H9 (cell line): ENCODE measurements around the gene FARSA. TPM values are rescaled to one million over a fixed set of nuclear protein-coding genes. Genes with fewer than 3 reads are reported as not detected.
A peak's percentile ranks its signal among the peaks of the same experiment; 100 is the strongest.

Experiments
- DNase-seq: peaks from one replicate; pipeline ENCODE4 v3.0.0-alpha.2; 2017
- H2AFZ ChIP-seq: one replicate; pipeline ENCODE4 v1.6.1; 2013; ENCODE audit warnings: mild to moderate bottlenecking, low read length, control low read depth, moderate library complexity
- H2AK5ac ChIP-seq: 2 replicates; pipeline ENCODE4 v1.6.1; 2013; ENCODE audit warnings: low read length, control low read depth, mixed read lengths; ENCODE audit not compliant: insufficient read length
- H2BK120ac ChIP-seq: one replicate; pipeline ENCODE4 v1.6.1; 2013; ENCODE audit warnings: low read depth, mild to moderate bottlenecking, low read length, control low read depth, inconsistent platforms; ENCODE audit not compliant: poor library complexity, severe bottlenecking
- H2BK12ac ChIP-seq: 2 replicates; pipeline ENCODE4 v1.6.1; 2013; ENCODE audit warnings: low read length, control low read depth, mixed read lengths, low read depth; ENCODE audit not compliant: insufficient read length
- H2BK15ac ChIP-seq: 2 replicates; pipeline ENCODE4 v1.6.1; 2013; ENCODE audit warnings: low read depth, low read length, control low read depth
- H2BK20ac ChIP-seq: one replicate; pipeline ENCODE4 v1.6.1; 2013; ENCODE audit warnings: low read depth, mild to moderate bottlenecking, low read length, control low read depth, inconsistent platforms; ENCODE audit not compliant: poor library complexity, severe bottlenecking
- H2BK5ac ChIP-seq: 2 replicates; pipeline ENCODE4 v1.6.1; 2013; ENCODE audit warnings: low read length, control low read depth, mixed read lengths; ENCODE audit not compliant: insufficient read length
- H3K14ac ChIP-seq: 2 replicates; pipeline ENCODE4 v1.6.1; 2013; ENCODE audit warnings: low read length, control low read depth; ENCODE audit not compliant: insufficient read depth
- H3K18ac ChIP-seq: 2 replicates; pipeline ENCODE4 v1.6.1; 2013; ENCODE audit warnings: low read depth, mild to moderate bottlenecking, mixed read lengths, low read length, control low read depth; ENCODE audit not compliant: insufficient read length
- H3K23ac ChIP-seq: 2 replicates; pipeline ENCODE4 v1.6.1; 2013; ENCODE audit warnings: low read length, control low read depth, mixed read lengths, low read depth; ENCODE audit not compliant: insufficient read length
- H3K23me2 ChIP-seq: 2 replicates; pipeline ENCODE4 v1.6.1; 2013; ENCODE audit warnings: low read depth, mild to moderate bottlenecking, mixed read lengths, low read length, control low read depth; ENCODE audit not compliant: insufficient read length, poor library complexity, severe bottlenecking
- H3K27ac ChIP-seq: 2 replicates; pipeline ENCODE4 v1.5.1; 2013; ENCODE audit warnings: low read length, control low read depth, mixed read lengths, low read depth; ENCODE audit not compliant: insufficient read length
- H3K27me3 ChIP-seq: 2 replicates; pipeline ENCODE4 v1.6.1; 2013; ENCODE audit warnings: low read length, control low read depth, inconsistent platforms; ENCODE audit not compliant: insufficient read depth
- H3K4ac ChIP-seq: 2 replicates; pipeline ENCODE4 v1.6.1; 2013; ENCODE audit warnings: low read depth, mild to moderate bottlenecking, control low read depth, inconsistent platforms, low read length, moderate library complexity
- H3K4me1 ChIP-seq: 2 replicates; pipeline ENCODE4 v1.6.1; 2013; ENCODE audit warnings: low read length, control low read depth, inconsistent platforms; ENCODE audit not compliant: insufficient read depth
- H3K4me2 ChIP-seq: 2 replicates; pipeline ENCODE4 v1.6.1; 2013; ENCODE audit warnings: low read length, control low read depth, mixed read lengths; ENCODE audit not compliant: insufficient read length, insufficient read depth
- H3K56ac ChIP-seq: 2 replicates; pipeline ENCODE4 v1.6.1; 2013; ENCODE audit warnings: low read depth, mild to moderate bottlenecking, mixed read lengths, low read length, control low read depth; ENCODE audit not compliant: insufficient read length
- H3K79me1 ChIP-seq: 2 replicates; pipeline ENCODE4 v1.6.1; 2013; ENCODE audit warnings: low read depth, mild to moderate bottlenecking, moderate library complexity, low read length, control low read depth, inconsistent platforms; ENCODE audit not compliant: insufficient read depth, poor library complexity, severe bottlenecking
- H3K79me2 ChIP-seq: 2 replicates; pipeline ENCODE4 v1.6.1; 2013; ENCODE audit warnings: low read length, control low read depth, inconsistent platforms; ENCODE audit not compliant: insufficient read depth
- H3K9ac ChIP-seq: 2 replicates; pipeline ENCODE4 v1.6.1; 2013; ENCODE audit warnings: low read length, control low read depth, mixed read lengths; ENCODE audit not compliant: insufficient read length; ENCODE audit errors: extremely low read depth
- H3K9me3 ChIP-seq: one replicate; pipeline ENCODE4 v1.6.1; 2013; ENCODE audit warnings: low read depth, low read length, inconsistent platforms; ENCODE audit not compliant: control insufficient read depth
- H3T11ph ChIP-seq: one replicate; pipeline ENCODE4 v1.6.1; 2013; ENCODE audit warnings: mild to moderate bottlenecking, low read length, control low read depth, inconsistent platforms
- H4K20me1 ChIP-seq: one replicate; pipeline ENCODE4 v1.6.1; 2013; ENCODE audit not compliant: control insufficient read depth, insufficient read length, insufficient read depth
- H4K5ac ChIP-seq: 2 replicates; pipeline ENCODE4 v1.6.1; 2013; ENCODE audit warnings: low read depth, mild to moderate bottlenecking, mixed read lengths, low read length, control low read depth; ENCODE audit not compliant: insufficient read length
- H4K8ac ChIP-seq: replicated peaks from 2 replicates; pipeline ENCODE4 v1.6.1; 2013; ENCODE audit warnings: low read length, control low read depth, mixed read lengths, low read depth; ENCODE audit not compliant: insufficient read length
- H4K91ac ChIP-seq: 2 replicates; pipeline ENCODE4 v1.6.1; 2013; ENCODE audit warnings: low read depth, mild to moderate bottlenecking, moderate library complexity, mixed read lengths, low read length, control low read depth; ENCODE audit not compliant: insufficient read length
- H3K27ac Mint-ChIP-seq, 3 experiments: 2 replicates in 2 of 3; 3 replicates in 1 of 3; pipeline ENCODE4 v1.8.0; 2020 to 2021; ENCODE audit warnings: mixed read lengths in 3 of 3, mild to moderate bottlenecking in 1 of 3, moderate library complexity in 1 of 3
- H3K27me3 Mint-ChIP-seq: 2 replicates; pipeline ENCODE4 v1.8.0; 2021; ENCODE audit warnings: low read depth, mild to moderate bottlenecking, moderate library complexity, mixed read lengths
- H3K36me3 Mint-ChIP-seq, 3 experiments: 2 replicates in 2 of 3; 3 replicates in 1 of 3; pipeline ENCODE4 v1.8.0; 2020 to 2021; ENCODE audit warnings: low read depth in 3 of 3, mixed read lengths in 3 of 3; ENCODE audit not compliant: insufficient read depth in 1 of 3
- H3K4me1 Mint-ChIP-seq, 2 experiments: 2 replicates each; pipeline ENCODE4 v1.8.0; 2020; ENCODE audit warnings: mixed read lengths in 2 of 2
- H3K4me3 Mint-ChIP-seq, 2 experiments: 2 replicates in 1 of 2; 3 replicates in 1 of 2; pipeline ENCODE4 v1.8.0; 2020 to 2021; ENCODE audit warnings: mild to moderate bottlenecking in 2 of 2, mixed read lengths in 2 of 2, moderate library complexity in 1 of 2
- H3K9me3 Mint-ChIP-seq, 2 experiments: 2 replicates in 1 of 2; 3 replicates in 1 of 2; pipeline ENCODE4 v1.8.0; 2020; ENCODE audit warnings: mild to moderate bottlenecking in 2 of 2, mixed read lengths in 2 of 2, moderate library complexity in 1 of 2
- WGBS: extraction: QIAGEN DNeasy Blood & Tissue Kit; methylation state at CpG from one replicate; pipeline ENCODE4 v1.1.7; 2013; ENCODE audit warnings: missing lambda C conversion rate, low lambda C conversion rate, mixed read lengths; ENCODE audit not compliant: insufficient read length; ENCODE audit errors: extremely low coverage; 5-methylcytosine and 5-hydroxymethylcytosine counted together
- microRNA-seq: library from miRNA; unstranded; fragments of <30 nt; microRNA quantifications from one replicate; pipeline ENCODE4, GENCODE V29; 2020; ENCODE audit warnings: borderline microRNAs expressed
- total RNA-seq: library from RNA; stranded (reverse); gene quantifications from 2 replicates; pipeline ENCODE4 v1.2.1, GENCODE V29; 2021
- TF ChIP-seq, protein P1 (sequence below): fragments of 200-600 bp; sonication (generic); conservative IDR thresholded peaks from 3 replicates; pipeline ENCODE4 v1.8.0; 2021; ENCODE audit warnings: antibody characterized with exemption, mild to moderate bottlenecking

The FARSA gene
- total RNA-seq, 1 experiment from 2014 or later: 110 TPM

DNA sequence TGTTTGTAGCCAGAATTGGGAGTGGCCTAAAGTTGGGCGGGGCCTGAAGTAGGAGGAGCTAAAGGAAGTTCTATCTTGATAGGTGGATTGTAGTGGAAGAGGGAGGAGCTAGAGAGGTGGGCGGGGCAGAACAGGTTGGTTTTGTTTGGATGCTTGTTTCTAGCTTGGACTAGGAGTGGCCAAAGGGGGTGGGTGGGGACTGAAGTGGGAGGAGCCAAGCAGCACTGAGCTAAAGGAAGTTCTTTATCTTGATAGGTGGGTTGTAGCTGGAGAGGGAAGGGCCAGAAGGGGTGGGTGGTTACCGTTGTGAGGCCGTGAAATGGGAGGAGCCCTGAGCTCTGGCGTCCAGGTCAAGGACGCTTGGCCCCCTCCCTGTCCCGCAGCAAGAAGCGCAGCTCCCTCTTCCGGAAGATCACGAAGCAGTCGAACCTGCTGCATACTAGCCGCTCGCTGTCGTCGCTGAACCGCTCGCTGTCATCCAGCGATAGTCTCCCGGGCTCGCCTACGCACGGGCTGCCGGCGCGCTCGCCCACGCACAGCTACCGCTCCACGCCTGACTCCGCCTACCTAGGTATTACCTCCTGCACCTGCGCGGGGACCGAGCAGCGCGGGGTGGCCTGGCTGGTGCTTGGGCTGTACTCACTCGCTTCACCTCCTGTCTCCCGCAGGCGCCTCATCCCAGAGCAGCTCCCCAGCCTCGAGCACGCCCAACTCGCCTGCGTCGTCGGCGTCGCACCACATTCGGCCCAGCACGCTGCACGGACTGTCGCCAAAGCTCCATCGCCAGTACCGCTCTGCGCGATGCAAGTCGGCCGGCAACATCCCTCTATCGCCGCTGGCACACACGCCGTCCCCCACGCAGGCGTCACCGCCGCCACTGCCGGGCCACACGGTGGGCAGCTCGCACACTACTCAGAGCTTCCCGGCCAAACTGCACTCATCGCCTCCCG is 60.3 kb downstream of the FARSA start:
- TF ChIP-seq, protein P1, sequence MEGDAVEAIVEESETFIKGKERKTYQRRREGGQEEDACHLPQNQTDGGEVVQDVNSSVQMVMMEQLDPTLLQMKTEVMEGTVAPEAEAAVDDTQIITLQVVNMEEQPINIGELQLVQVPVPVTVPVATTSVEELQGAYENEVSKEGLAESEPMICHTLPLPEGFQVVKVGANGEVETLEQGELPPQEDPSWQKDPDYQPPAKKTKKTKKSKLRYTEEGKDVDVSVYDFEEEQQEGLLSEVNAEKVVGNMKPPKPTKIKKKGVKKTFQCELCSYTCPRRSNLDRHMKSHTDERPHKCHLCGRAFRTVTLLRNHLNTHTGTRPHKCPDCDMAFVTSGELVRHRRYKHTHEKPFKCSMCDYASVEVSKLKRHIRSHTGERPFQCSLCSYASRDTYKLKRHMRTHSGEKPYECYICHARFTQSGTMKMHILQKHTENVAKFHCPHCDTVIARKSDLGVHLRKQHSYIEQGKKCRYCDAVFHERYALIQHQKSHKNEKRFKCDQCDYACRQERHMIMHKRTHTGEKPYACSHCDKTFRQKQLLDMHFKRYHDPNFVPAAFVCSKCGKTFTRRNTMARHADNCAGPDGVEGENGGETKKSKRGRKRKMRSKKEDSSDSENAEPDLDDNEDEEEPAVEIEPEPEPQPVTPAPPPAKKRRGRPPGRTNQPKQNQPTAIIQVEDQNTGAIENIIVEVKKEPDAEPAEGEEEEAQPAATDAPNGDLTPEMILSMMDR: no peak
- Histone ChIP-seq H4K20me1 (peaks cover 3% of the 10 kb centered on the region), H3T11ph (no peak overlapping the region), H4K5ac (no peak overlapping the region), H2BK120ac (no peak overlapping the region), H3K23me2 (no peaks in the 10 kb centered on the region), H3K14ac (no peak overlapping the region), H3K79me2 (no peaks in the 10 kb centered on the region), H3K9me3 (no peaks in the 10 kb centered on the region), H2AFZ (no peak overlapping the region), H4K91ac (no peak overlapping the region), H3K4ac (no peak overlapping the region), H3K27me3 (no peaks in the 10 kb centered on the region), H3K9ac (no peak overlapping the region), H3K23ac (no peak overlapping the region), H3K4me1 (no peaks in the 10 kb centered on the region), H2BK20ac (no peak overlapping the region), H4K8ac (no peak overlapping the region), H3K56ac (no peak overlapping the region), H3K4me2 (no peak overlapping the region), H2BK5ac (no peak overlapping the region), H3K79me1 (no peaks in the 10 kb centered on the region), H2BK15ac (no peak overlapping the region), H3K27ac (no peak overlapping the region), H2AK5ac (no peak overlapping the region), H2BK12ac (no peak overlapping the region), H3K18ac (no peak overlapping the region)
- H3K27me3 Mint-ChIP-seq: no peaks in the 10 kb centered on the region
- DNase-seq: peak; percentile 84
- H3K9me3 Mint-ChIP-seq: peaks cover 5 to 11% of the 10 kb centered on the region in 2 experiments; a peak in 4 of 5 replicates
- no peak overlapping the region; a peak in 1 of 7 replicates for H3K27ac Mint-ChIP-seq
- no CpG with 5 or more reads among the region's 70 CpGs for WGBS
- no peak overlapping the region for H3K4me3 Mint-ChIP-seq
- peaks cover 42 to 57% (median 45%) of the 10 kb centered on the region in 3 experiments for H3K36me3 Mint-ChIP-seq
- H3K4me1 Mint-ChIP-seq: 0 out of 4 replicates have a peak, but pooled peaks cover 0 to under 1% of the 10 kb centered on the region in 2 experiments

Small RNA genes lying within 50 kb of the gene (microRNA-seq; reads per million reads assigned to microRNA genes)
- gene MIR5695 (not detected), gene MIR6515 (0.70 reads per million)

Other genes with a start within 250 kb of the FARSA start
- not detected in 2 replicates for gene GNG14, start 245.7 kb downstream of the FARSA start, total RNA-seq
- gene FBXW9, start 237.1 kb downstream of the FARSA start, total RNA-seq: 10.8 and 11.7 TPM in 2 replicates
- 149 and 159 TPM in 2 replicates for gene TNPO2, start 209.8 kb downstream of the FARSA start, total RNA-seq
- 154 and 161 TPM in 2 replicates for gene TRIR, start 199.0 kb downstream of the FARSA start, total RNA-seq
- 81.3 and 81.6 TPM in 2 replicates for gene GET3, start 196.2 kb downstream of the FARSA start, total RNA-seq
- 1.6 and 2.0 TPM in 2 replicates for gene BEST2, start 181.9 kb downstream of the FARSA start, total RNA-seq
- 56.8 and 64.7 TPM in 2 replicates for gene HOOK2, start 158.2 kb downstream of the FARSA start, total RNA-seq
- gene JUNB, start 142.2 kb downstream of the FARSA start, total RNA-seq: 15.9 and 18.0 TPM in 2 replicates
- 468 and 485 TPM in 2 replicates for gene PRDX2, start 131.9 kb downstream of the FARSA start, total RNA-seq
- gene THSD8, start 131.6 kb downstream of the FARSA start, total RNA-seq: 45.8 and 48.1 TPM in 2 replicates
- 79.5 and 86.0 TPM in 2 replicates for gene RNASEH2A, start 127.1 kb downstream of the FARSA start, total RNA-seq
- 5.6 and 6.4 TPM in 2 replicates for gene RTBDN, start 99.1 kb downstream of the FARSA start, total RNA-seq
- gene MAST1, start 95.2 kb downstream of the FARSA start, total RNA-seq: 11.8 and 15.1 TPM in 2 replicates
- 23.8 and 26.0 TPM in 2 replicates for gene DNASE2, start 52.3 kb downstream of the FARSA start, total RNA-seq
- 0.37 and 0.53 TPM in 2 replicates for gene KLF1, start 46.5 kb downstream of the FARSA start, total RNA-seq
- gene GCDH, start 42.6 kb downstream of the FARSA start, total RNA-seq: 53.2 and 54.4 TPM in 2 replicates
- 1.4 and 1.9 TPM in 2 replicates for gene SYCE2, start 14.4 kb downstream of the FARSA start, total RNA-seq
- gene CALR, start 4.9 kb upstream of the FARSA start, total RNA-seq: 887 and 938 TPM in 2 replicates
- gene RAD23A, start 12.2 kb upstream of the FARSA start, total RNA-seq: 62.2 and 67.0 TPM in 2 replicates
- 44.5 and 45.6 TPM in 2 replicates for gene GADD45GIP1, start 23.5 kb upstream of the FARSA start, total RNA-seq
- gene DAND5, start 35.9 kb upstream of the FARSA start, total RNA-seq: 0.11 and 0.13 TPM in 2 replicates
- 0.20 and 0.31 TPM in 2 replicates for gene NFIX, start 61.8 kb upstream of the FARSA start, total RNA-seq
- 0.63 and 0.86 TPM in 2 replicates for gene LYL1, start 169.1 kb upstream of the FARSA start, total RNA-seq
- gene TRMT1, start 183.0 kb upstream of the FARSA start, total RNA-seq: 92.8 and 95.7 TPM in 2 replicates
- 198 and 210 TPM in 2 replicates for gene NACC1, start 184.6 kb upstream of the FARSA start, total RNA-seq
- gene STX10, start 216.7 kb upstream of the FARSA start, total RNA-seq: 39.4 and 40.5 TPM in 2 replicates
- gene IER2, start 216.7 kb upstream of the FARSA start, total RNA-seq: 160 and 165 TPM in 2 replicates